Spinal cord (tissue), 10 donors: Measurements from ENCODE around the gene FGF2. TPM values are rescaled to one million over a fixed set of nuclear protein-coding genes. Genes with fewer than 3 reads are reported as not detected.
"Not testable (repeated sequence)": the region's sequence is repeated elsewhere in the genome, so short reads cannot be mapped to it uniquely, and the experiment has no call there.

Experiments
- DNase-seq, 6 donors: peaks; one replicate each; pipeline versions ENCODE4 v3.0.0 to v3.0.0-alpha.2; 2013 to 2015; ENCODE audit warnings: low spot score in 6 of 6, low read depth in 4 of 6
- H3K27ac ChIP-seq: one replicate; pipeline ENCODE4 v1.5.1; 2013; ENCODE audit warnings: low read depth, low read length, control low read depth
- H3K27me3 ChIP-seq: one replicate; pipeline ENCODE4 v1.6.1; 2013; ENCODE audit warnings: low read length; ENCODE audit not compliant: control insufficient read depth, insufficient read depth
- H3K36me3 ChIP-seq: one replicate; pipeline ENCODE4 v1.6.1; 2013; ENCODE audit warnings: low read length; ENCODE audit not compliant: control insufficient read depth, insufficient read depth
- H3K4me1 ChIP-seq: one replicate; pipeline ENCODE4 v1.6.1; 2013; ENCODE audit warnings: low read length; ENCODE audit not compliant: control insufficient read depth, insufficient read depth
- H3K4me3 ChIP-seq: one replicate; pipeline ENCODE4 v1.5.1; 2013; ENCODE audit warnings: low read depth, low read length, control low read depth
- H3K9me3 ChIP-seq: one replicate; pipeline ENCODE4 v1.6.1; 2013; ENCODE audit warnings: low read length; ENCODE audit not compliant: control insufficient read depth, insufficient read depth
- WGBS: methylation state at CpG from one replicate; pipeline ENCODE4 v1.1.5; 2013; ENCODE audit warnings: missing lambda C conversion rate; ENCODE audit not compliant: insufficient coverage; 5-methylcytosine and 5-hydroxymethylcytosine counted together
- polyA plus RNA-seq, 2 donors: library from polyadenylated mRNA; unstranded; fragments of 120-200 nt; gene quantifications; one replicate each; pipeline ENCODE4 v1.2.1, GENCODE V29; 2013; ENCODE audit not compliant: insufficient read length in 2 of 2
- total RNA-seq, 2 donors: library from RNA; depleted of rRNA in 1 of 2; stranded (reverse); fragments of 120-200 nt in 1 of 2; fragments of >200 nt in 1 of 2; gene quantifications; one replicate each; pipeline versions ENCODE4 v1.2.3 to v1.2.4, GENCODE V29; 2013 to 2014
- donor health status: healthy.

Gene FGF2
- total and polyA plus RNA-seq, 4 donors = 11.9 to 38.1 (median 17.3) TPM

GRCh38 chr4:122786920-122787319 lies 39.7 kb upstream of the FGF2 start:
- not testable (repeated sequence) for DNase-seq, H3K9me3 ChIP-seq
- WGBS = no CpG with 5 or more reads among the region's 1 CpG

GRCh38 chr4:122787940-122788339 lies 38.7 kb upstream of the FGF2 start:
- Histone ChIP-seq H3K27ac (no peak overlapping the region), H3K36me3 (no peaks in the 10 kb centered on the region), H3K27me3 (no peaks in the 10 kb centered on the region), H3K9me3 (no peaks in the 10 kb centered on the region), H3K4me3 (no peak overlapping the region), H3K4me1 (peaks cover 4% of the 10 kb centered on the region)
- DNase-seq = no peak
- WGBS = 86% methylated on average over 1 of the region's 1 CpG

More at GRCh38 chr4:122786920-122787319, 39.7 kb upstream of the FGF2 start:
- not testable (repeated sequence) for H3K27me3 ChIP-seq, H3K36me3 ChIP-seq, H3K27ac ChIP-seq, H3K4me3 ChIP-seq, H3K4me1 ChIP-seq

GRCh38 chr4:122788935-122789334 lies 37.7 kb upstream of the FGF2 start:
- no peak overlapping the region for H3K27ac ChIP-seq
- no peaks in the 10 kb centered on the region for H3K36me3 ChIP-seq
- H3K4me1 ChIP-seq = no peaks in the 10 kb centered on the region
- WGBS = 95% methylated on average over 3 of the region's 4 CpGs
- no peak overlapping the region for H3K4me3 ChIP-seq
- no peaks in the 10 kb centered on the region for H3K9me3 ChIP-seq
- no peak for DNase-seq
- H3K27me3 ChIP-seq = no peaks in the 10 kb centered on the region

- no peaks in the 10 kb centered on the region for H3K36me3 ChIP-seq
- H3K4me3 ChIP-seq = no peak overlapping the region
- no peaks in the 10 kb centered on the region for H3K27me3 ChIP-seq
- no peak overlapping the region for H3K27ac ChIP-seq
- no peaks in the 10 kb centered on the region for H3K9me3 ChIP-seq
- DNase-seq = no peak
- H3K4me1 ChIP-seq = no peaks in the 10 kb centered on the region
These were observed 32.8 kb upstream of the FGF2 start for GRCh38 chr4:122793811-122794210.

- Histone ChIP-seq H3K27ac (no peak overlapping the region), H3K36me3 (no peaks in the 10 kb centered on the region), H3K9me3 (no peaks in the 10 kb centered on the region), H3K4me3 (no peak overlapping the region), H3K27me3 (no peaks in the 10 kb centered on the region), H3K4me1 (no peaks in the 10 kb centered on the region)
- WGBS = 80% methylated on average over 3 of the region's 4 CpGs
- DNase-seq = no peak
These were observed 29.7 kb upstream of the FGF2 start for GRCh38 chr4:122796801-122797404.

GRCh38 chr4:122797405-122798094 lies 29.1 kb upstream of the FGF2 start:
- WGBS = 93% methylated on average over 2 of the region's 2 CpGs
- no peaks in the 10 kb centered on the region for H3K36me3 ChIP-seq
- peak overlapping the region; percentile 40 for H3K27ac ChIP-seq
- H3K4me1 ChIP-seq = no peaks in the 10 kb centered on the region
- no peaks in the 10 kb centered on the region for H3K27me3 ChIP-seq
- H3K4me3 ChIP-seq = no peak overlapping the region
- no peaks in the 10 kb centered on the region for H3K9me3 ChIP-seq
- no peak for DNase-seq

- 60% methylated on average over 1 of the region's 5 CpGs for WGBS
- peak in 1 of 6 donors; percentile 33 for DNase-seq
- Histone ChIP-seq H3K27ac (peak overlapping the region; percentile 40), H3K36me3 (no peaks in the 10 kb centered on the region), H3K4me1 (no peaks in the 10 kb centered on the region), H3K9me3 (no peaks in the 10 kb centered on the region), H3K27me3 (no peaks in the 10 kb centered on the region), H3K4me3 (no peak overlapping the region)
These were observed 28.5 kb upstream of the FGF2 start for GRCh38 chr4:122798101-122798500.

- H3K27ac ChIP-seq = no peak overlapping the region
- no peaks in the 10 kb centered on the region for H3K4me1 ChIP-seq
- no peaks in the 10 kb centered on the region for H3K27me3 ChIP-seq
- no peak for DNase-seq
- no CpG with 5 or more reads among the region's 2 CpGs for WGBS
- H3K36me3 ChIP-seq = no peaks in the 10 kb centered on the region
- H3K9me3 ChIP-seq = no peaks in the 10 kb centered on the region
- H3K4me3 ChIP-seq = no peak overlapping the region
These were observed 27.7 kb upstream of the FGF2 start for GRCh38 chr4:122798917-122799316.

GRCh38 chr4:122803788-122804208 lies 22.8 kb upstream of the FGF2 start:
- Histone ChIP-seq H3K4me1 (no peaks in the 10 kb centered on the region), H3K9me3 (no peaks in the 10 kb centered on the region), H3K36me3 (no peaks in the 10 kb centered on the region), H3K27me3 (no peaks in the 10 kb centered on the region), H3K27ac (no peak overlapping the region), H3K4me3 (no peak overlapping the region)
- 89% methylated on average over 3 of the region's 4 CpGs for WGBS
- DNase-seq = no peak
